ENCODE data around the gene NTNG1. TPM values are rescaled to one million over a fixed set of nuclear protein-coding genes. Genes with fewer than 3 reads are reported as not detected.

Gene NTNG1
- total and polyA plus RNA-seq, 2 of the 4 experiments (the other 2 are of a cell fraction): 1.2 to 2.3 TPM

DNA sequence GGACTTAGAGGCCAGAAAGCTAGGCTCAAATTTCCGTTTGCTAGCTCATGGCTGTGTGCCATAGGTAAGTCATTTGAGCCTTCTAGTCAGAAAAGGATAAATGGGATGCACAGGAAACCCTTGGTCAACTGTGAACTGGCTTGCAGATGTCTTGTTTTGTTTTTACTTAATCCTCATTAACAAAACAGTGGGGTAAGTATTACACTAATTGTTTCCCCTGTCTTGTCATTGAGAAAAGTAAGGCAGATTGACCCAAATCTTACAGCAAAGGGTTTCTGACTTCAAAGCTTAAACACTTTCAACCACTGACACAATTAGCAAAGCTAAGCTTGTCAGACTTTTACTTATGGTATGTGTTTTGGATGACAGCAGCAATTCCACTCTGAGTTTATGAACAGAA, 291.3 kb downstream of the NTNG1 start:
- in situ Hi-C loops (cut with MboI; ENCODE audit: low sequenced_read_pairs) (loop anchor here (10.0 kb wide), 1 partner anchor 323 kb away; no protein-coding TSS in a partner anchor), intact Hi-C loops (cut with micrococcal nuclease) (no loop called here), dilution Hi-C loops (cut with HindIII; ENCODE audit: low sequenced_read_pairs, unreplicated experiment) (no loop called here)
- Histone ChIP-seq H4K5ac (ENCODE audit: low read depth, low read length) (no peak overlapping the region), H3K56ac (ENCODE audit: extremely low read depth, insufficient read depth, low read length) (no peak overlapping the region), H3K9me1 (ENCODE audit: insufficient read depth, low read length) (no peaks in the 10 kb centered on the region), H3K79me1 (ENCODE audit: low read depth in 1 of 2, low read length in 2 of 2) (no peaks in the 10 kb centered on the region), H2BK120ac (ENCODE audit: low read depth, low read length) (no peak overlapping the region), H2AK9ac (replicated peaks; ENCODE audit: low read depth, low read length, poor library complexity) (no peak overlapping the region), H3K9ac (ENCODE audit: low read depth, low read length) (no peak overlapping the region), H3K23ac (ENCODE audit: low read depth, low read length) (no peak overlapping the region), H2BK15ac (ENCODE audit: low read depth, low read length) (no peak overlapping the region), H2BK5ac (ENCODE audit: low read depth, low read length, poor library complexity, severe bottlenecking) (no peak overlapping the region), H3K9me3 (ENCODE audit: control insufficient read depth, insufficient read depth, low read length) (no peaks in the 10 kb centered on the region), H4K20me1 (ENCODE audit: insufficient read depth, low read length) (no peaks in the 10 kb centered on the region), H3K4me1 (ENCODE audit: control insufficient read depth, insufficient read depth, low read length) (no peaks in the 10 kb centered on the region), H3K18ac (ENCODE audit: low read depth, low read length) (no peak overlapping the region), H3K4ac (ENCODE audit: low read depth, low read length) (no peak overlapping the region), H2AK5ac (ENCODE audit: low read depth, low read length) (no peak overlapping the region), H2BK20ac (ENCODE audit: low read depth, low read length) (no peak overlapping the region), H3K36me3 (ENCODE audit: control insufficient read depth, insufficient read depth, low read length) (no peaks in the 10 kb centered on the region), H3K27ac (ENCODE audit: insufficient read depth, low read length) (no peak overlapping the region), H2AFZ (replicated peaks; ENCODE audit: low read length, poor library complexity) (no peak overlapping the region), H4K91ac (ENCODE audit: insufficient read depth, low read depth, low read length) (no peak overlapping the region), H3K4me3 (ENCODE audit: insufficient read depth, low read depth, low read length) (no peak overlapping the region), H4K8ac (ENCODE audit: low read depth in 2 of 2, low read length in 2 of 2) (no peak overlapping the region), H3K14ac (replicated peaks; ENCODE audit: low read depth, low read length) (no peak overlapping the region), H3K4me2 (ENCODE audit: low read depth, low read length) (no peak overlapping the region), H3K27me3 (ENCODE audit: control insufficient read depth, insufficient read depth, low read length) (no peaks in the 10 kb centered on the region)
- TF ChIP-seq MAFK (IDR thresholded peaks at IDR 0.05; ENCODE audit: low read depth, low read length) (no peak), ELK1 (IDR thresholded peaks at IDR 0.05; ENCODE audit: borderline replicate concordance, low read depth, low read length) (no peak), BHLHE40 (IDR thresholded peaks at IDR 0.05; ENCODE audit: low read depth, low read length) (no peak), NFE2L2 (IDR thresholded peaks at IDR 0.05; ENCODE audit: low read depth, low read length) (no peak), MAZ (IDR thresholded peaks at IDR 0.05; ENCODE audit: borderline replicate concordance, low read depth, low read length) (no peak), POLR2A (IDR thresholded peaks at IDR 0.05; ENCODE audit: low read depth, low read length) (no peak), RFX5 (IDR thresholded peaks at IDR 0.05; ENCODE audit: low read depth, low read length) (no peak), FOS (IDR thresholded peaks at IDR 0.05; ENCODE audit: low read depth, low read length) (no peak), CEBPB (IDR thresholded peaks at IDR 0.05; ENCODE audit: low read depth, low read length) (no peak)
- BruUV-seq (replicated peaks): no TSS peak
- CTCF ChIA-PET: no interaction called here
- no CpG with 5 or more reads among the region's 1 CpG for WGBS, 2 experiments (ENCODE audit: extremely low coverage in 2 of 2, insufficient read length in 1 of 2)
- POLR2A ChIA-PET (ENCODE audit: unreplicated experiment): no interaction called here
- ATAC-seq (ENCODE audit: low read depth) (no peak), DNase-seq (no peak)

All from IMR-90 (cell line).